ENCODE results near the gene HDAC4.
"Not testable (repeated sequence)": the region's sequence is repeated elsewhere in the genome, so short reads cannot be mapped to it uniquely, and the experiment has no call there.

Gene HDAC4

GRCh38 chr2:239041062-239041461, 359.8 kb downstream of the HDAC4 start:
- TF ChIP-seq CTCF (conservative IDR thresholded peaks at IDR 0.05; ENCODE audit: low read depth, low read length): no peak
- H3K4me3 ChIP-seq (ENCODE audit: low read depth, low read length): no peak overlapping the region
- no peak for DNase-seq (ENCODE audit: low read depth)

- no peak for DNase-seq (ENCODE audit: low read depth)
- no peak for TF ChIP-seq CTCF (conservative IDR thresholded peaks at IDR 0.05; ENCODE audit: low read depth, low read length)
These were observed 360.6 kb downstream of the HDAC4 start for GRCh38 chr2:239040152-239040761.

GRCh38 chr2:239039479-239039861, 361.4 kb downstream of the HDAC4 start:
- TF ChIP-seq CTCF (conservative IDR thresholded peaks at IDR 0.05; ENCODE audit: low read depth, low read length): no peak
- H3K4me3 ChIP-seq (ENCODE audit: low read depth, low read length): no peak overlapping the region
- no peak for DNase-seq (ENCODE audit: low read depth)

More at GRCh38 chr2:239040152-239040761, 360.6 kb downstream of the HDAC4 start:
- H3K4me3 ChIP-seq (ENCODE audit: low read depth, low read length): no peak overlapping the region

GRCh38 chr2:239038773-239039478, 361.9 kb downstream of the HDAC4 start:
- DNase-seq (ENCODE audit: low read depth): no peak
- no peak for TF ChIP-seq CTCF (conservative IDR thresholded peaks at IDR 0.05; ENCODE audit: low read depth, low read length)
- H3K4me3 ChIP-seq (ENCODE audit: low read depth, low read length): no peak overlapping the region

- H3K4me3 ChIP-seq (ENCODE audit: low read depth, low read length); DNase-seq (ENCODE audit: low read depth): not testable (repeated sequence)
These were observed 362.5 kb downstream of the HDAC4 start for GRCh38 chr2:239038284-239038683.

GRCh38 chr2:239037559-239037910, 363.3 kb downstream of the HDAC4 start:
- no peak overlapping the region for H3K4me3 ChIP-seq (ENCODE audit: low read depth, low read length)
- DNase-seq (ENCODE audit: low read depth): no peak
- no peak for TF ChIP-seq CTCF (conservative IDR thresholded peaks at IDR 0.05; ENCODE audit: low read depth, low read length)

GRCh38 chr2:239036819-239037558, 363.8 kb downstream of the HDAC4 start:
- no peak for TF ChIP-seq CTCF (conservative IDR thresholded peaks at IDR 0.05; ENCODE audit: low read depth, low read length)
- DNase-seq (ENCODE audit: low read depth): no peak
- H3K4me3 ChIP-seq (ENCODE audit: low read depth, low read length): no peak overlapping the region

Measured in choroid plexus epithelial cell (primary cell).